ENCODE measurements around the gene FOXR1. TPM values are rescaled to one million over a fixed set of nuclear protein-coding genes. Genes with fewer than 3 reads are reported as not detected.
"Not testable (repeated sequence)": the region's sequence is repeated elsewhere in the genome, so short reads cannot be mapped to it uniquely, and the experiment has no call there.

Gene FOXR1
- total RNA-seq, 1 donor from 2014 or later, result not detected

GRCh38 chr11:118997627-118998387, 26.2 kb downstream of the FOXR1 start, which contains the start of gene CENATAC:
TSS of gene CENATAC (plus strand) at chr11:118998138. CDS start at chr11:118998198, 60 bp downstream.
- DNase-seq (ENCODE audit: low spot score), result peak; percentile 96

GRCh38 chr11:118998388-118998717, 26.8 kb downstream of the FOXR1 start:
- no peak for DNase-seq (ENCODE audit: low spot score)

- peak; percentile 43 for DNase-seq (ENCODE audit: low spot score)
Observed at GRCh38 chr11:118998822-118999221, 27.3 kb downstream of the FOXR1 start.

- no peak for DNase-seq (ENCODE audit: low spot score)
Observed at GRCh38 chr11:119000906-119001305, 29.3 kb downstream of the FOXR1 start.

GRCh38 chr11:119006656-119007055, 35.1 kb downstream of the FOXR1 start:
- no peak for DNase-seq (ENCODE audit: low spot score)

- DNase-seq (ENCODE audit: low spot score), result no peak
Observed at GRCh38 chr11:119011476-119012053, 40.0 kb downstream of the FOXR1 start.

- no peak for DNase-seq (ENCODE audit: low spot score)
Observed at GRCh38 chr11:119012629-119013170, 41.1 kb downstream of the FOXR1 start.

- no peak for DNase-seq (ENCODE audit: low spot score)
Observed at GRCh38 chr11:119014209-119014924, 42.8 kb downstream of the FOXR1 start.

GRCh38 chr11:119015054-119015611, 43.6 kb downstream of the FOXR1 start:
- no peak for DNase-seq (ENCODE audit: low spot score)

- no peak for DNase-seq (ENCODE audit: low spot score)
Observed at GRCh38 chr11:119016216-119017009, 44.9 kb downstream of the FOXR1 start.

- DNase-seq (ENCODE audit: low spot score), result not testable (repeated sequence)
Observed at GRCh38 chr11:119017377-119017776, 45.8 kb downstream of the FOXR1 start.

- peak; percentile 95 for DNase-seq (ENCODE audit: low spot score)
Observed at GRCh38 chr11:119018074-119018938, 46.7 kb downstream of the FOXR1 start, which contains the start of the genes RPS25 and TRAPPC4. TSS of gene RPS25 (minus strand) at chr11:119018343. CDS start at chr11:119018284, 59 bp downstream. TSS of gene TRAPPC4 (plus strand) at chr11:119018766. CDS start at chr11:119018796, 30 bp downstream.

- no peak for DNase-seq (ENCODE audit: low spot score)
Observed at GRCh38 chr11:119019996-119020395, 48.4 kb downstream of the FOXR1 start.

- DNase-seq (ENCODE audit: low spot score), result no peak
Observed at GRCh38 chr11:119021631-119022030, 50.1 kb downstream of the FOXR1 start.

GRCh38 chr11:119023741-119024140, 52.2 kb downstream of the FOXR1 start:
- no peak for DNase-seq (ENCODE audit: low spot score)

- no peak for DNase-seq (ENCODE audit: low spot score)
Observed at GRCh38 chr11:119024430-119025098, 53.0 kb downstream of the FOXR1 start.

- DNase-seq (ENCODE audit: low spot score), result no peak
Observed at GRCh38 chr11:119025099-119025473, 53.5 kb downstream of the FOXR1 start.

- DNase-seq (ENCODE audit: low spot score), result no peak
Observed at GRCh38 chr11:119025541-119025940, 54.0 kb downstream of the FOXR1 start.

GRCh38 chr11:119025978-119026766, 54.6 kb downstream of the FOXR1 start:
- no peak for DNase-seq (ENCODE audit: low spot score)
